Common myeloid progenitor, CD34-positive (primary cell): ENCODE measurements around the gene EXOC3L1.

Experiments used
- CTCF ChIA-PET: fragments of 350-600 bp; sonication (Branson Sonifier 250); formaldehyde crosslinking; loops from one replicate; lab custom pipeline; 2021; ENCODE audit warnings: antibody characterized with exemption; lab: Charles Lee
- POLR2A ChIA-PET: fragments of 350-600 bp; sonication (Branson Sonifier 250); formaldehyde crosslinking; loops from one replicate; lab custom pipeline; 2021; ENCODE audit warnings: antibody characterized with exemption; lab: Charles Lee
- DNase-seq, 3 donors: peaks; one replicate each; pipeline versions ENCODE4 v3.0.0 to v3.0.0-alpha.2; 2013
- H3K27ac ChIP-seq, 2 experiments: 1 replicate in 1 of 2; 2 replicates in 1 of 2; pipeline ENCODE4 v1.7.0; 2013; ENCODE audit warnings: inconsistent platforms in 2 of 2, low read length in 2 of 2, mild to moderate bottlenecking in 2 of 2, low read depth in 1 of 2, moderate library complexity in 1 of 2; ENCODE audit not compliant: severe bottlenecking in 2 of 2, insufficient read depth in 1 of 2, poor library complexity in 1 of 2
- H3K27me3 ChIP-seq, 5 experiments: replicated peaks in 2 of 5; 1 replicate in 3 of 5; 2 replicates in 2 of 5; pipeline versions ENCODE4 v1.6.1 to v1.7.0; 2013; ENCODE audit warnings: low read length in 4 of 5, mild to moderate bottlenecking in 2 of 5, moderate library complexity in 2 of 5, inconsistent platforms in 1 of 5; ENCODE audit not compliant: insufficient read depth in 5 of 5, control insufficient read depth in 4 of 5
- H3K36me3 ChIP-seq, 4 experiments: 1 replicate in 2 of 4; 2 replicates in 2 of 4; pipeline versions ENCODE4 v1.6.1 to v1.7.0; 2013; ENCODE audit warnings: low read length in 3 of 4, control low read depth in 1 of 4, mild to moderate bottlenecking in 1 of 4; ENCODE audit not compliant: control insufficient read depth in 4 of 4, insufficient read depth in 4 of 4
- H3K4me1 ChIP-seq, 4 experiments: 1 replicate in 3 of 4; 2 replicates in 1 of 4; pipeline versions ENCODE4 v1.6.1 to v1.7.1; 2013; ENCODE audit warnings: low read length in 3 of 4, mild to moderate bottlenecking in 3 of 4, control low read depth in 1 of 4, inconsistent platforms in 1 of 4, moderate library complexity in 1 of 4; ENCODE audit not compliant: control insufficient read depth in 4 of 4, insufficient read depth in 4 of 4; ENCODE audit errors: control extremely low read depth in 1 of 4
- H3K4me3 ChIP-seq, 7 experiments: 1 replicate in 4 of 7; 2 replicates in 3 of 7; pipeline versions ENCODE4 v1.5.1 to v1.7.0; 2013; ENCODE audit warnings: mild to moderate bottlenecking in 7 of 7, low read length in 6 of 7, moderate library complexity in 6 of 7, inconsistent platforms in 2 of 7, low read depth in 2 of 7, control low read depth in 1 of 7; ENCODE audit not compliant: insufficient read depth in 4 of 7, control insufficient read depth in 1 of 7; ENCODE audit errors: extremely low read depth in 1 of 7
- H3K9me3 ChIP-seq, 5 experiments: 1 replicate in 4 of 5; 2 replicates in 1 of 5; pipeline versions ENCODE4 v1.6.1 to v1.7.1; 2013; ENCODE audit warnings: low read length in 4 of 5, mild to moderate bottlenecking in 2 of 5, inconsistent platforms in 1 of 5, low read depth in 1 of 5, moderate library complexity in 1 of 5; ENCODE audit not compliant: control insufficient read depth in 4 of 5, insufficient read depth in 2 of 5; ENCODE audit errors: control extremely low read depth in 1 of 5
- WGBS: methylation state at CpG from one replicate; pipeline ENCODE4 v1.1.5; 2013; ENCODE audit not compliant: insufficient coverage; 5-methylcytosine and 5-hydroxymethylcytosine counted together

EXOC3L1 gene

GRCh38 chr16:67183284-67183626 lies 6.7 kb downstream of the EXOC3L1 start:
- H3K4me1 ChIP-seq, result peaks cover 0 to 28% (median 24%) of the 10 kb centered on the region in 4 experiments
- H3K27me3 ChIP-seq, result peaks cover 0 to 17% (median 9%) of the 10 kb centered on the region in 5 experiments
- ChIA-PET POLR2A (no interaction called here), CTCF (interaction anchor here (0.8 to 2.6 kb wide), 8 partner anchors 9 to 166 kb away, joined by 3 to 13 read pairs (median 5); no protein-coding TSS in a partner anchor)
- 13% methylated on average over 8 of the region's 11 CpGs for WGBS
- no peaks in the 10 kb centered on the region for H3K36me3 ChIP-seq
- no peak for DNase-seq
- H3K27ac ChIP-seq, result peak overlapping the region in 1 of 2 experiments; percentile 96
- H3K9me3 ChIP-seq, result no peaks in the 10 kb centered on the region
- peak overlapping the region; percentile 72 to 94 (median 81) for H3K4me3 ChIP-seq

DNA sequence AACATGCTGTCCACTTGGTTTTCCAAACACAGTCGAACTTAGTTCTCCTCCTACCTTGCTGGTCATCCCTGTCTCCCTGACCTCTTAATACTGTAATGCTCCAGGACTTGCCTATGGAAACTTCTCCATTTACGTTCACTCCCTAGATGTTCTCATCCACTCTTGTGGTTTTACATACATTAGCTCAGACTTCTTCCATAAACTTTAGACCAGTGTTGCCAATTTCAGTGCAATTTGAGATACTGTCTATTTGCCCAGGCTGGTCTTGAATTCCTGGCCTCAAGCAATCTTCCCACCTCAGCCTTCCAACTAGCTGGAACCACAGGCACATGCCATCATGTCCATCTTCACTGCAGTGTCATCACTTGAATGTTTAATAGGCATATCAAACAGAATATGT lies 7.6 kb downstream of the EXOC3L1 start:
- POLR2A ChIA-PET, result interaction anchor here (0.6 kb wide), 1 partner anchor 67 kb away, joined by 4 read pairs; no protein-coding TSS in a partner anchor
- no peak for DNase-seq
- peaks cover 0 to 35% (median 29%) of the 10 kb centered on the region in 4 experiments for H3K4me1 ChIP-seq
- WGBS, result 96% methylated on average over 2 of the region's 2 CpGs
- H3K4me3 ChIP-seq, result no peak overlapping the region
- H3K9me3 ChIP-seq, result no peaks in the 10 kb centered on the region
- H3K36me3 ChIP-seq, result no peaks in the 10 kb centered on the region
- CTCF ChIA-PET, result interaction anchor here (0.9 to 2.6 kb wide), 8 partner anchors 8 to 26 kb away, joined by 3 to 13 read pairs (median 5); no protein-coding TSS in a partner anchor
- H3K27me3 ChIP-seq, result peaks cover 0 to 26% (median 16%) of the 10 kb centered on the region in 5 experiments
- H3K27ac ChIP-seq, result no peak overlapping the region

GRCh38 chr16:67181346-67181745 lies 8.6 kb downstream of the EXOC3L1 start:
- Histone ChIP-seq H3K36me3 (peaks cover 0 to 2% (median 0%) of the 10 kb centered on the region in 4 experiments), H3K27ac (no peak overlapping the region), H3K27me3 (peaks cover 0 to 34% (median 18%) of the 10 kb centered on the region in 5 experiments), H3K9me3 (no peaks in the 10 kb centered on the region), H3K4me1 (peaks cover 0 to 35% (median 29%) of the 10 kb centered on the region in 4 experiments), H3K4me3 (no peak overlapping the region)
- no peak for DNase-seq
- 100% methylated on average over 2 of the region's 2 CpGs for WGBS
- ChIA-PET CTCF (interaction anchor here (0.7 to 2.6 kb wide), 7 partner anchors 9 to 80 kb away, joined by 3 to 13 read pairs (median 3); partner anchors contain the start of genes B3GNT9, FBXL8 and TRADD), POLR2A (no interaction called here)

- peaks cover 0 to 31% (median 26%) of the 10 kb centered on the region in 4 experiments for H3K4me1 ChIP-seq
- WGBS, result 97% methylated on average over 14 of the region's 16 CpGs
- no peak overlapping the region for H3K27ac ChIP-seq
- peaks cover 0 to 44% (median 20%) of the 10 kb centered on the region in 5 experiments for H3K27me3 ChIP-seq
- POLR2A ChIA-PET, result no interaction called here
- DNase-seq, result no peak
- no peak overlapping the region for H3K4me3 ChIP-seq
- H3K9me3 ChIP-seq, result no peaks in the 10 kb centered on the region
- CTCF ChIA-PET, result interaction anchor here (1.1 to 1.3 kb wide), 2 partner anchors 16 to 18 kb away, joined by 4 read pairs; no protein-coding TSS in a partner anchor
- peaks cover 0 to 2% (median 0%) of the 10 kb centered on the region in 4 experiments for H3K36me3 ChIP-seq
Measured at GRCh38 chr16:67180166-67180565, 9.8 kb downstream of the EXOC3L1 start.

GRCh38 chr16:67179421-67180080 lies 10.4 kb downstream of the EXOC3L1 start:
- CTCF ChIA-PET, result interaction anchor here (0.8 to 1.3 kb wide), 4 partner anchors 16 to 217 kb away, joined by 3 to 4 read pairs (median 4); no protein-coding TSS in a partner anchor
- peaks cover 0 to 2% (median 0%) of the 10 kb centered on the region in 4 experiments for H3K36me3 ChIP-seq
- POLR2A ChIA-PET, result no interaction called here
- DNase-seq, result peak in 1 of 3 donors; percentile 56
- no peak overlapping the region for H3K4me3 ChIP-seq
- 96% methylated on average over 8 of the region's 13 CpGs for WGBS
- peaks cover 0 to 31% (median 26%) of the 10 kb centered on the region in 4 experiments for H3K4me1 ChIP-seq
- H3K9me3 ChIP-seq, result no peaks in the 10 kb centered on the region
- H3K27ac ChIP-seq, result no peak overlapping the region
- H3K27me3 ChIP-seq, result peaks cover 0 to 44% (median 23%) of the 10 kb centered on the region in 5 experiments

DNA sequence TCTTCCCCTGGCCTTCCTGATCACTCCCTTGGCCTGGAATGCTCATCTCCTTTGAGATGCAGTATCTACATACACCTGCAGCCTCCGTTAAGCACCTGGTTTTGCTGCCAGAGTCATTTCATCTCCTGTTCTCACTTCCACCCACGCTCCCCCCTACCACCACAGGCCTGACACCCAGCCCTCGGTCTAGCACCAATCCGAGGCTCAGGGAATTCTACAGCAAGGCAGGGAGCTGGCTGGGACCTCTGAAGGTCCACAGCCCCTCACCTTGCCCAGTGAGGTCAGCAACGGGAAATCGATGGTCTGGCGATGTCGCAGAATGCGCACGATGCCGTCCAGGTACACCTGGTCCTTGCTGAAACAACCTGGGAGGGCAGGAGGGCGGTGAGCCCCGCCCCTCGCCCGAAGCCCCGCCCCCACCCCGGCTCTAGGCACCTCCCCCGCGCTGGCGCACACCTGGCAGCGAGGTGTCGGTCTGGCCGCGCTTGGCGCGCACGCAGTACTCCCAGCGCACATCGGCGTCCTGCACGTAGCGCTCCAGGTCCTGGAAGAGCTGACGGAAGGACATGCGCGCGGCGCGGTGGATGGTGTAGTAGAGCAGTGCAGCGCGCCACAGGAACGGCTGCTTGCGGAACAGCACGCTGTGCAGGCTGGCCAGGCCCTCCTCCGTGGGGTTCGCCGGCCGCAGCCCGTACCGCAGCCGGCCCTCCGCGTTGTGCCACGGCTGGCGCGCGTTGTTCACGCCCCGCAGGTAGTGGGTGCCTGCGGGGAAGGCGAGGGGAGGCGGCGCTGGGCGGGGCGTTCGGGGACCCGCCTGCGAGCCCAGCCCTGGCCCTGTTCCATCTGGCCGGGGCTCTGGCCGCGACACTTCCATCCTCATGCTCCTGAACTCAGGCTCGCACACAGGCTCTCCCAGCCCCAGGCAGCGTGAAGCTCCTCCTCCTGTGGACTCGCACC lies 11.9 kb downstream of the EXOC3L1 start:
- CTCF ChIA-PET, result interaction anchor here (1.2 to 4.6 kb wide), 4 partner anchors 10 to 79 kb away, joined by 3 to 34 read pairs (median 4); partner anchors contain the start of gene B3GNT9
- H3K27ac ChIP-seq, result no peak overlapping the region

More for the DNA sequence above, 11.9 kb downstream of the EXOC3L1 start:
- no peaks in the 10 kb centered on the region for H3K9me3 ChIP-seq
- DNase-seq, result peak in 2 of 3 donors; percentile 74 to 75
- H3K36me3 ChIP-seq, result peaks cover 0 to 2% (median 0%) of the 10 kb centered on the region in 4 experiments
- POLR2A ChIA-PET, result no interaction called here
- H3K4me3 ChIP-seq, result peak overlapping the region in 6 of 7 experiments; percentile 40 to 74 (median 55)
- 4% methylated on average over 59 of the region's 73 CpGs for WGBS
- peaks cover 0 to 55% (median 30%) of the 10 kb centered on the region in 5 experiments for H3K27me3 ChIP-seq
- peaks cover 0 to 33% (median 25%) of the 10 kb centered on the region in 4 experiments for H3K4me1 ChIP-seq
